Central memory CD8-positive, alpha-beta T cell (primary cell): ENCODE measurements around the gene MUC22.
"Not testable (repeated sequence)": the region's sequence is repeated elsewhere in the genome, so short reads cannot be mapped to it uniquely, and the experiment has no call there.

Experiments used
- ATAC-seq: fragments of 150-1000 bp; cut with Tn5 transposase; replicated peaks from 2 replicates; pipeline ENCODE4 v1.10.0; 2022; ENCODE audit warnings: mild to moderate bottlenecking, moderate FRiP score, moderate number of reproducible peaks; ENCODE audit not compliant: poor library complexity, severe bottlenecking; ENCODE audit errors: extremely low read depth
- DNase-seq, 2 donors: peaks; one replicate each; pipeline ENCODE4 v3.0.0; 2021; ENCODE audit warnings: low spot score in 2 of 2
- H3K27ac Mint-ChIP-seq: one replicate; pipeline ENCODE4 v1.8.0; 2022; ENCODE audit warnings: low read depth, mild to moderate bottlenecking, moderate library complexity, mixed read lengths
- H3K27me3 Mint-ChIP-seq: one replicate; pipeline ENCODE4 v1.8.0; 2022; ENCODE audit warnings: mixed read lengths
- H3K36me3 Mint-ChIP-seq: one replicate; pipeline ENCODE4 v1.8.0; 2022; ENCODE audit warnings: mild to moderate bottlenecking, moderate library complexity, mixed read lengths; ENCODE audit not compliant: insufficient read depth
- H3K4me1 Mint-ChIP-seq: one replicate; pipeline ENCODE4 v1.8.0; 2022; ENCODE audit warnings: mixed read lengths
- H3K4me3 Mint-ChIP-seq: one replicate; pipeline ENCODE4 v1.8.0; 2022; ENCODE audit warnings: mild to moderate bottlenecking, moderate library complexity, mixed read lengths
- H3K9me3 Mint-ChIP-seq: one replicate; pipeline ENCODE4 v1.8.0; 2022; ENCODE audit warnings: mixed read lengths

Gene MUC22

GRCh38 chr6:31053873-31054272 lies 43.6 kb downstream of the MUC22 start:
- Mint-ChIP-seq H3K4me3 (no peak overlapping the region), H3K27ac (no peak overlapping the region), H3K36me3 (peaks cover 2% of the 10 kb centered on the region), H3K27me3 (peaks cover 72% of the 10 kb centered on the region), H3K9me3 (no peaks in the 10 kb centered on the region), H3K4me1 (no peaks in the 10 kb centered on the region)
- DNase-seq (no peak), ATAC-seq (no peak)

- no peaks in the 10 kb centered on the region for H3K9me3 Mint-ChIP-seq
- no peak overlapping the region for H3K4me3 Mint-ChIP-seq
- H3K27me3 Mint-ChIP-seq, result peaks cover 60% of the 10 kb centered on the region
These were observed 45.2 kb downstream of the MUC22 start for GRCh38 chr6:31055441-31055840.

GRCh38 chr6:31057426-31058003 lies 47.2 kb downstream of the MUC22 start:
- no peaks in the 10 kb centered on the region for H3K4me1 Mint-ChIP-seq
- H3K36me3 Mint-ChIP-seq, result peaks cover 2% of the 10 kb centered on the region
- ATAC-seq (no peak), DNase-seq (no peak)
- peaks cover 54% of the 10 kb centered on the region for H3K27me3 Mint-ChIP-seq
- H3K4me3 Mint-ChIP-seq, result no peak overlapping the region
- H3K9me3 Mint-ChIP-seq, result no peaks in the 10 kb centered on the region
- H3K27ac Mint-ChIP-seq, result no peak overlapping the region

More at GRCh38 chr6:31055441-31055840, 45.2 kb downstream of the MUC22 start:
- Mint-ChIP-seq H3K4me1 (no peaks in the 10 kb centered on the region), H3K36me3 (peaks cover 2% of the 10 kb centered on the region), H3K27ac (no peak overlapping the region)
- DNase-seq (no peak), ATAC-seq (no peak)

- H3K4me3 Mint-ChIP-seq, result no peak overlapping the region
- no peak overlapping the region for H3K27ac Mint-ChIP-seq
- DNase-seq (no peak), ATAC-seq (no peak)
- H3K4me1 Mint-ChIP-seq, result no peaks in the 10 kb centered on the region
- H3K36me3 Mint-ChIP-seq, result peaks cover 2% of the 10 kb centered on the region
- no peaks in the 10 kb centered on the region for H3K9me3 Mint-ChIP-seq
- H3K27me3 Mint-ChIP-seq, result peaks cover 54% of the 10 kb centered on the region
These were observed 48.0 kb downstream of the MUC22 start for GRCh38 chr6:31058128-31058894.

GRCh38 chr6:31060145-31060544 lies 49.9 kb downstream of the MUC22 start:
- Mint-ChIP-seq H3K27ac (no peak overlapping the region), H3K4me3 (no peak overlapping the region), H3K27me3 (peaks cover 46% of the 10 kb centered on the region), H3K9me3 (no peaks in the 10 kb centered on the region), H3K4me1 (no peaks in the 10 kb centered on the region), H3K36me3 (no peaks in the 10 kb centered on the region)
- DNase-seq, result no peak
- ATAC-seq, result no peak

- H3K4me1 Mint-ChIP-seq, result no peaks in the 10 kb centered on the region
- ATAC-seq (no peak), DNase-seq (no peak)
- no peaks in the 10 kb centered on the region for H3K36me3 Mint-ChIP-seq
- H3K4me3 Mint-ChIP-seq, result no peak overlapping the region
- no peak overlapping the region for H3K27ac Mint-ChIP-seq
- H3K9me3 Mint-ChIP-seq, result no peaks in the 10 kb centered on the region
- peaks cover 30% of the 10 kb centered on the region for H3K27me3 Mint-ChIP-seq
These were observed 53.7 kb downstream of the MUC22 start for GRCh38 chr6:31063906-31064435.

GRCh38 chr6:31065556-31065955 lies 55.3 kb downstream of the MUC22 start:
- Mint-ChIP-seq H3K27ac (no peak overlapping the region), H3K4me3 (no peak overlapping the region), H3K4me1 (no peaks in the 10 kb centered on the region), H3K36me3 (no peaks in the 10 kb centered on the region), H3K9me3 (no peaks in the 10 kb centered on the region), H3K27me3 (peaks cover 30% of the 10 kb centered on the region)
- ATAC-seq (no peak), DNase-seq (no peak)

GRCh38 chr6:31067028-31067427 lies 56.8 kb downstream of the MUC22 start:
- H3K4me3 Mint-ChIP-seq, H3K9me3 Mint-ChIP-seq, DNase-seq, H3K36me3 Mint-ChIP-seq, H3K4me1 Mint-ChIP-seq, H3K27ac Mint-ChIP-seq, ATAC-seq: not testable (repeated sequence)
- H3K27me3 Mint-ChIP-seq, result peaks cover 22% of the 10 kb centered on the region

GRCh38 chr6:31067891-31068668 lies 57.8 kb downstream of the MUC22 start:
- H3K4me3 Mint-ChIP-seq, H3K4me1 Mint-ChIP-seq, H3K27ac Mint-ChIP-seq, ATAC-seq, H3K36me3 Mint-ChIP-seq, DNase-seq, H3K9me3 Mint-ChIP-seq: not testable (repeated sequence)
- peaks cover 12% of the 10 kb centered on the region for H3K27me3 Mint-ChIP-seq

- DNase-seq, result peak; percentile 52 to 60
- no peak overlapping the region for H3K27ac Mint-ChIP-seq
These were observed 58.5 kb downstream of the MUC22 start for GRCh38 chr6:31068669-31069340.

GRCh38 chr6:31070711-31071197 lies 60.5 kb downstream of the MUC22 start:
- DNase-seq (no peak), ATAC-seq (no peak)
- H3K4me3 Mint-ChIP-seq, result no peak overlapping the region

More at GRCh38 chr6:31068669-31069340, 58.5 kb downstream of the MUC22 start:
- no peaks in the 10 kb centered on the region for H3K4me1 Mint-ChIP-seq
- no peaks in the 10 kb centered on the region for H3K36me3 Mint-ChIP-seq
- peaks cover 5% of the 10 kb centered on the region for H3K27me3 Mint-ChIP-seq
- ATAC-seq, result peak; percentile 86
- H3K4me3 Mint-ChIP-seq, result no peak overlapping the region
- no peaks in the 10 kb centered on the region for H3K9me3 Mint-ChIP-seq

GRCh38 chr6:31074401-31074800 lies 64.1 kb downstream of the MUC22 start:
- Mint-ChIP-seq H3K27me3 (no peaks in the 10 kb centered on the region), H3K4me3 (no peak overlapping the region), H3K9me3 (no peaks in the 10 kb centered on the region)

More at GRCh38 chr6:31070711-31071197, 60.5 kb downstream of the MUC22 start:
- Mint-ChIP-seq H3K36me3 (no peaks in the 10 kb centered on the region), H3K4me1 (no peaks in the 10 kb centered on the region), H3K27me3 (no peaks in the 10 kb centered on the region), H3K9me3 (no peaks in the 10 kb centered on the region), H3K27ac (no peak overlapping the region)

More at GRCh38 chr6:31074401-31074800, 64.1 kb downstream of the MUC22 start:
- ATAC-seq (no peak), DNase-seq (no peak)
- no peak overlapping the region for H3K27ac Mint-ChIP-seq
- H3K4me1 Mint-ChIP-seq, result peaks cover 2% of the 10 kb centered on the region
- H3K36me3 Mint-ChIP-seq, result no peaks in the 10 kb centered on the region
